Keratinocyte (primary cell): ENCODE measurements around the gene GATA1. TPM values are rescaled to one million over a fixed set of nuclear protein-coding genes. Genes with fewer than 3 reads are reported as not detected.

Source experiments
- DNase-seq: peaks from one replicate; pipeline ENCODE4 v3.0.0-alpha.2; 2011; ENCODE audit warnings: low read depth, missing footprints, low spot score
- FAIRE-seq: peaks from 2 replicates; lab custom pipeline; 2011; peaks lifted over from hg19 to GRCh38; lab: Jason Lieb, UNC
- H2AFZ ChIP-seq: 2 replicates; pipeline ENCODE4 v1.6.0; 2012; ENCODE audit warnings: low read length, control low read depth, inconsistent platforms; ENCODE audit not compliant: control insufficient read depth
- H3K27ac ChIP-seq: 2 replicates; pipeline ENCODE4 v1.5.1; 2011; ENCODE audit warnings: low read length; ENCODE audit not compliant: control insufficient read depth, insufficient read depth
- H3K27me3 ChIP-seq: 3 replicates; pipeline ENCODE4 v1.6.0; 2011; ENCODE audit warnings: low read length; ENCODE audit not compliant: control insufficient read depth, insufficient read depth; ENCODE audit errors: extremely low read depth
- H3K36me3 ChIP-seq, 2 experiments: 2 replicates in 1 of 2; 3 replicates in 1 of 2; pipeline ENCODE4 v1.5.1; 2011; ENCODE audit warnings: low read length in 2 of 2, mild to moderate bottlenecking in 1 of 2; ENCODE audit not compliant: control insufficient read depth in 2 of 2, insufficient read depth in 2 of 2; ENCODE audit errors: extremely low read depth in 1 of 2
- H3K4me1 ChIP-seq: 3 replicates; pipeline ENCODE4 v1.5.1; 2011; ENCODE audit warnings: low read length; ENCODE audit not compliant: control insufficient read depth, insufficient read depth; ENCODE audit errors: extremely low read depth
- H3K4me2 ChIP-seq: 3 replicates; pipeline ENCODE4 v1.6.0; 2011; ENCODE audit warnings: low read depth, low read length; ENCODE audit not compliant: control insufficient read depth, insufficient read depth; ENCODE audit errors: extremely low read depth
- H3K4me3 ChIP-seq, 3 experiments: fragments of 200-600 bp in 1 of 3; sonication (generic) in 1 of 3; 2 replicates in 2 of 3; 3 replicates in 1 of 3; pipeline ENCODE4 v1.5.1; 2011 to 2016; ENCODE audit warnings: low read length in 3 of 3, mild to moderate bottlenecking in 3 of 3, control low read depth in 2 of 3, inconsistent platforms in 1 of 3, low read depth in 1 of 3, mixed read lengths in 1 of 3, mixed run types in 1 of 3, moderate library complexity in 1 of 3; ENCODE audit not compliant: control insufficient read depth in 2 of 3, insufficient read depth in 2 of 3; ENCODE audit errors: extremely low read depth in 1 of 3
- H3K79me2 ChIP-seq: 2 replicates; pipeline ENCODE4 v1.6.0; 2012; ENCODE audit warnings: low read length; ENCODE audit not compliant: control insufficient read depth, insufficient read depth
- H3K9ac ChIP-seq: 3 replicates; pipeline ENCODE4 v1.6.0; 2011; ENCODE audit warnings: low read length; ENCODE audit not compliant: control insufficient read depth, insufficient read depth; ENCODE audit errors: extremely low read depth
- H3K9me1 ChIP-seq: 3 replicates; pipeline ENCODE4 v1.6.0; 2011; ENCODE audit warnings: low read length; ENCODE audit not compliant: control insufficient read depth, insufficient read depth; ENCODE audit errors: extremely low read depth
- H3K9me3 ChIP-seq: 2 replicates; pipeline ENCODE4 v1.5.1; 2012; ENCODE audit warnings: low read depth, low read length; ENCODE audit not compliant: control insufficient read depth
- H4K20me1 ChIP-seq: 3 replicates; pipeline ENCODE4 v1.6.0; 2011; ENCODE audit warnings: low read length; ENCODE audit not compliant: control insufficient read depth, insufficient read depth; ENCODE audit errors: extremely low read depth
- EZH2 ChIP-seq: IDR thresholded peaks from one replicate; pipeline ENCODE4 v1.6.1; 2012; ENCODE audit warnings: inconsistent platforms, mild to moderate bottlenecking, low read length, moderate library complexity
- dilution Hi-C: fragments of 300-500 bp; cut with MboI; formaldehyde crosslinking; loops from one replicate; pipeline ENCODE4 v1.7.0; 2020; ENCODE audit warnings: low sequenced_read_pairs; ENCODE audit not compliant: extremely low pct_ligation_motif_present
- polyA plus RNA-seq, 5 experiments: library from polyadenylated mRNA; depleted of rRNA in 3 of 5; stranded (reverse) in 3 of 5; stranded (forward) in 1 of 5; unstranded in 1 of 5; fragments of >200 nt; gene quantifications; 1 replicate in 1 of 5; 2 replicates in 3 of 5; 3 replicates in 1 of 5; pipeline versions ENCODE4 v1.2.1 to v1.2.3, GENCODE V29; 2011 to 2012; ENCODE audit warnings: missing spikeins in 2 of 5, low read depth in 1 of 5, low replicate concordance in 1 of 5
- TF ChIP-seq, protein P1 (sequence below), 3 experiments: IDR thresholded peaks in 1 of 3; conservative IDR thresholded peaks in 1 of 3; optimal IDR thresholded peaks in 1 of 3; 2 replicates in 2 of 3; 3 replicates in 1 of 3; pipeline versions ENCODE3 to v1.5.1; 2011; ENCODE audit warnings: low read length in 3 of 3, mild to moderate bottlenecking in 3 of 3, moderate library complexity in 2 of 3, control low read depth in 1 of 3, inconsistent platforms in 1 of 3; ENCODE audit not compliant: insufficient read depth in 2 of 3; ENCODE audit errors: extremely low read depth in 1 of 3

The GATA1 gene
- polyA plus RNA-seq, 1 donor (not counting 4 experiments of a cell fraction or from before 2014, with no cell fraction given) = not detected

DNA sequence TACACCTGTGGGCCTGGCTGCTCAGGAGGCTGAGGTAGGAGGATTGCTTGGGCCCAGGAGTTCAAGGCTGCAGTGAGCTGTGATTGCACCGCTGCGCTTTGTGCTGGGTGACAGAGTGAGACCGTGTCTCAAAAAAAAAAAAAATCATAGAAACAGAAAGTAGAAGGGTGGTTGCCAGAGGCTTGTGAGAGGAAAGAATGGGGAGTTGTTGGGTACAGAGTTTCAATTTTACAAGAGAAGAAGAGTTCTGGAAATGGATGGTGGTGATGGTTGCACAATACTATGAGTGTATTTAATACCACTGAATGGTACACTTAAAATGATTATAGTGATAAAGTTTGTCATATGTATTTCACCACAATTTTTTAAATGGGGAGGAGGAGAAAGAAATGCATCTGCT, 35.0 kb upstream of the GATA1 start:
- no peaks in the 10 kb centered on the region for H3K4me1 ChIP-seq
- H4K20me1 ChIP-seq = no peaks in the 10 kb centered on the region
- FAIRE-seq (no peak), DNase-seq (no peak)
- no peaks in the 10 kb centered on the region for H3K27me3 ChIP-seq
- H3K9me3 ChIP-seq = no peaks in the 10 kb centered on the region
- no peaks in the 10 kb centered on the region for H3K36me3 ChIP-seq
- H3K79me2 ChIP-seq = no peaks in the 10 kb centered on the region
- H3K4me3 ChIP-seq = no peak overlapping the region
- H3K27ac ChIP-seq = no peak overlapping the region
- TF ChIP-seq, protein P1, sequence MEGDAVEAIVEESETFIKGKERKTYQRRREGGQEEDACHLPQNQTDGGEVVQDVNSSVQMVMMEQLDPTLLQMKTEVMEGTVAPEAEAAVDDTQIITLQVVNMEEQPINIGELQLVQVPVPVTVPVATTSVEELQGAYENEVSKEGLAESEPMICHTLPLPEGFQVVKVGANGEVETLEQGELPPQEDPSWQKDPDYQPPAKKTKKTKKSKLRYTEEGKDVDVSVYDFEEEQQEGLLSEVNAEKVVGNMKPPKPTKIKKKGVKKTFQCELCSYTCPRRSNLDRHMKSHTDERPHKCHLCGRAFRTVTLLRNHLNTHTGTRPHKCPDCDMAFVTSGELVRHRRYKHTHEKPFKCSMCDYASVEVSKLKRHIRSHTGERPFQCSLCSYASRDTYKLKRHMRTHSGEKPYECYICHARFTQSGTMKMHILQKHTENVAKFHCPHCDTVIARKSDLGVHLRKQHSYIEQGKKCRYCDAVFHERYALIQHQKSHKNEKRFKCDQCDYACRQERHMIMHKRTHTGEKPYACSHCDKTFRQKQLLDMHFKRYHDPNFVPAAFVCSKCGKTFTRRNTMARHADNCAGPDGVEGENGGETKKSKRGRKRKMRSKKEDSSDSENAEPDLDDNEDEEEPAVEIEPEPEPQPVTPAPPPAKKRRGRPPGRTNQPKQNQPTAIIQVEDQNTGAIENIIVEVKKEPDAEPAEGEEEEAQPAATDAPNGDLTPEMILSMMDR (optimal IDR thresholded peaks at IDR 0.05 in 1 of 3, IDR thresholded peaks at IDR 0.05 in 1 of 3, conservative IDR thresholded peaks at IDR 0.05 in 1 of 3; ENCODE audit: extremely low read depth in 1 of 3, insufficient read depth in 2 of 3, low read length in 3 of 3) = no peak
- no peak for TF ChIP-seq EZH2
- dilution Hi-C loops = no loop called here
- no peak overlapping the region for H2AFZ ChIP-seq
- no peak overlapping the region for H3K9ac ChIP-seq
- H3K4me2 ChIP-seq = no peak overlapping the region
- H3K9me1 ChIP-seq = no peaks in the 10 kb centered on the region

DNA sequence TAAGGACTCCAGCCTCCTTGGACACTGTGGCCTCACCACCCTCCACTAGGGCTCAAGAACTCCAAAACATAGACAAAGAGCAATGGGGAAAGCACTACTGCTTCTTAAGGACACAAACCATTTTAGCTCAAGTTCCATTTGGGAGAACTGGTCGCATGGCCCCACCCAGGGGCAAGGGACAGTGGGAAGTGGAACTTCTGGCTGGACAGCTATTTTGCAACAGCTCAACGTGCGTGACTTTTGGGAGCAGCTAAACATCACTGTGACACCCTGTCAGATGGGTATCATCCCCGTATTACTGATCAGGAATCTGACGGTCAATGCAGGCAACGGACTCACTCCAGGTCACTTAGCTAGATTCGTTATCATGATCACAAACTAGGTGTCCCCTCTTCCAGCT, 33.9 kb upstream of the GATA1 start:
- no peaks in the 10 kb centered on the region for H3K36me3 ChIP-seq
- H3K4me1 ChIP-seq = no peaks in the 10 kb centered on the region
- dilution Hi-C loops = no loop called here
- no peak overlapping the region for H3K9ac ChIP-seq
- no peaks in the 10 kb centered on the region for H3K27me3 ChIP-seq
- H3K27ac ChIP-seq = no peak overlapping the region
- no peaks in the 10 kb centered on the region for H4K20me1 ChIP-seq
- FAIRE-seq = no peak
- TF ChIP-seq, protein P1 (optimal IDR thresholded peaks at IDR 0.05 in 1 of 3, IDR thresholded peaks at IDR 0.05 in 1 of 3, conservative IDR thresholded peaks at IDR 0.05 in 1 of 3; ENCODE audit: extremely low read depth in 1 of 3, insufficient read depth in 2 of 3, low read length in 3 of 3) = no peak
- no peak for TF ChIP-seq EZH2
- H3K9me1 ChIP-seq = no peaks in the 10 kb centered on the region
- no peak overlapping the region for H3K4me2 ChIP-seq
- H3K79me2 ChIP-seq = no peaks in the 10 kb centered on the region
- DNase-seq = no peak
- H2AFZ ChIP-seq = no peak overlapping the region
- no peak overlapping the region for H3K4me3 ChIP-seq
- H3K9me3 ChIP-seq = no peaks in the 10 kb centered on the region
